ENCODE measurements around the gene ZNF473.
"Not testable (repeated sequence)": the region's sequence is repeated elsewhere in the genome, so short reads cannot be mapped to it uniquely, and the experiment has no call there.

ZNF473 gene

DNA sequence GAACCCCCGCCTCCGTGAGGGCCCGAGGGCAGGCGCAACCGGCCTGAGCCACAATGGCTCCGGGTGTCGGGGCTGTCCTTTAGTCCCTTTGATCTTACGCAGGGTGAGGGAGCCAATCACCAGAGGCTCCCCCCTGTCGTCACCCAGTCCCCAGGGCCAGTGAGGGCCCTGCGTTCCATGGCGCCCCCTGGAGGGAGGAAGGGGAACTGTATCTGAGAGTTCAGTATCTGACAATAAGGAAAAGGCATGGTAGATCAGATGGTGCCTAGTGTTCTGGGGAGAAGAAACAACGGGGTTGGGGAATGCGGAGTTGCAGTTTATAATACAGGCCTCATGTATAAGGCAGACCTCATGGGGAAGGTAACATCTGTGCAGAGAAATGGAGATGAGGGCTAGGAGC is 72.1 kb downstream of the ZNF473 start:
- in situ Hi-C loops (cut with MboI; ENCODE audit: low sequenced_read_pairs): not testable (repeated sequence)

GRCh38 chr19:50098892-50099291 is 73.1 kb downstream of the ZNF473 start:
- in situ Hi-C loops (cut with MboI; ENCODE audit: low sequenced_read_pairs): not testable (repeated sequence)

GRCh38 chr19:50099696-50100095 is 73.9 kb downstream of the ZNF473 start:
- in situ Hi-C loops (cut with MboI; ENCODE audit: low sequenced_read_pairs): not testable (repeated sequence)

- in situ Hi-C loops (cut with MboI; ENCODE audit: low sequenced_read_pairs): not testable (repeated sequence)
Observed at GRCh38 chr19:50100946-50101345, 75.1 kb downstream of the ZNF473 start.

Measured in HL-60/S4 (cell line).